ENCODE results near the gene PAM. TPM values are rescaled to one million over a fixed set of nuclear protein-coding genes. Genes with fewer than 3 reads are reported as not detected.

Gene PAM
- total and polyA plus RNA-seq, 4 donors: 8.2 to 27.5 (median 13.7) TPM

- Histone ChIP-seq H3K9me3 (ENCODE audit: control insufficient read depth in 4 of 4, low read length in 3 of 4) (no peaks in the 10 kb centered on the region), H3K9ac (ENCODE audit: low read depth in 1 of 2, low read length in 2 of 2) (no peak overlapping the region), H3K27ac (ENCODE audit: low read depth in 1 of 2, low read length in 2 of 2) (no peak overlapping the region), H3K4me1 (ENCODE audit: control insufficient read depth in 4 of 4, insufficient read depth in 4 of 4, low read length in 3 of 4) (no peaks in the 10 kb centered on the region), H3K36me3 (ENCODE audit: control insufficient read depth in 4 of 4, insufficient read depth in 3 of 4, low read depth in 1 of 4, low read length in 3 of 4) (no peaks in the 10 kb centered on the region), H3K27me3 (ENCODE audit: control insufficient read depth in 4 of 4, insufficient read depth in 4 of 4, low read length in 3 of 4) (no peaks in the 10 kb centered on the region), H3K4me3 (ENCODE audit: low read depth in 1 of 3, low read length in 3 of 3) (no peak overlapping the region)
- no peak for TF ChIP-seq TAF1 (conservative IDR thresholded peaks at IDR 0.05)
- no peak for TF ChIP-seq REST (IDR thresholded peaks at IDR 0.05)
- no peak for TF ChIP-seq EGR1 (IDR thresholded peaks at IDR 0.05; ENCODE audit: low read depth in 2 of 2)
- TF ChIP-seq, protein P1, sequence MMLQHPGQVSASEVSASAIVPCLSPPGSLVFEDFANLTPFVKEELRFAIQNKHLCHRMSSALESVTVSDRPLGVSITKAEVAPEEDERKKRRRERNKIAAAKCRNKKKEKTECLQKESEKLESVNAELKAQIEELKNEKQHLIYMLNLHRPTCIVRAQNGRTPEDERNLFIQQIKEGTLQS (IDR thresholded peaks at IDR 0.05): no peak
- 91% methylated on average over 6 of the region's 6 CpGs for WGBS
- no peak for DNase-seq (ENCODE audit: low spot score)
Measured at GRCh38 chr5:102922111-102922720, 167.1 kb downstream of the PAM start.

DNA sequence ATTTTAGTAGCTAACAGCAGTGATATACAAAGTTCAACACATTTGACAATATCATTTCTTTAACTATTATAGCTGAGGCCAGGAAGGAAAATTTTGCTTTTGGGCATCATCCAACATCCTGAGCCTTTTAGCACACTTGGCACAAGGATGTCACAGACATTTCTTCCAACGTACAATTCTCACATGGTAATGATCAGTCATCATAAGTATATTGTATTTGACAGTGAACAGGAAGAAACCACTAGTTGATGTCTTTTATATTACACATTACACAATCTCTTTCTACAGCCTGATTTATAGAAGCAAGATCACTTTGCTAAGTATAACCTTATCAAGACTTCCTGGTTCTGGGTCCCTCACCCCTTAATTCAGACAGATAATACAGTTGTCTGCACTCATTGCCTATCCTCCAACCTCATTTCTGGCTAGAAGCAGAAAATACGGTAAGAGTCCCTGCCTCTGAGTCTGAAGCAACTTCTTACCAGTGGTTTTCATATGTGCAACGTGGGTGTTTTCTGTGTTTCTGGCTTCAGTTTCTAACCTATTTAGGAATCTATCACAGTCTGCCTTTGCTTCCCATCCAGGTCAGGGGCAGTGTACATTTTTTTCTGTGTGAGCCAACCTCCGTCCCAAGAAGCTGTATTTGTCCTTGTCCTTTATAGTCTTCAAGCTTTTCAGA, 167.8 kb downstream of the PAM start:
- WGBS: 73% methylated on average over 4 of the region's 4 CpGs
- Histone ChIP-seq H3K27me3 (ENCODE audit: control insufficient read depth in 4 of 4, insufficient read depth in 4 of 4, low read length in 3 of 4) (no peaks in the 10 kb centered on the region), H3K4me1 (ENCODE audit: control insufficient read depth in 4 of 4, insufficient read depth in 4 of 4, low read length in 3 of 4) (no peaks in the 10 kb centered on the region), H3K4me3 (ENCODE audit: low read depth in 1 of 3, low read length in 3 of 3) (no peak overlapping the region), H3K9me3 (ENCODE audit: control insufficient read depth in 4 of 4, low read length in 3 of 4) (no peaks in the 10 kb centered on the region), H3K27ac (ENCODE audit: low read depth in 1 of 2, low read length in 2 of 2) (no peak overlapping the region), H3K36me3 (ENCODE audit: control insufficient read depth in 4 of 4, insufficient read depth in 3 of 4, low read depth in 1 of 4, low read length in 3 of 4) (no peaks in the 10 kb centered on the region), H3K9ac (ENCODE audit: low read depth in 1 of 2, low read length in 2 of 2) (no peak overlapping the region)
- TF ChIP-seq, protein P2, sequence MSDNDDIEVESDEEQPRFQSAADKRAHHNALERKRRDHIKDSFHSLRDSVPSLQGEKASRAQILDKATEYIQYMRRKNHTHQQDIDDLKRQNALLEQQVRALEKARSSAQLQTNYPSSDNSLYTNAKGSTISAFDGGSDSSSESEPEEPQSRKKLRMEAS (IDR thresholded peaks at IDR 0.05): no peak
- no peak for TF ChIP-seq RXRA (IDR thresholded peaks at IDR 0.05)
- TF ChIP-seq, protein P3, sequence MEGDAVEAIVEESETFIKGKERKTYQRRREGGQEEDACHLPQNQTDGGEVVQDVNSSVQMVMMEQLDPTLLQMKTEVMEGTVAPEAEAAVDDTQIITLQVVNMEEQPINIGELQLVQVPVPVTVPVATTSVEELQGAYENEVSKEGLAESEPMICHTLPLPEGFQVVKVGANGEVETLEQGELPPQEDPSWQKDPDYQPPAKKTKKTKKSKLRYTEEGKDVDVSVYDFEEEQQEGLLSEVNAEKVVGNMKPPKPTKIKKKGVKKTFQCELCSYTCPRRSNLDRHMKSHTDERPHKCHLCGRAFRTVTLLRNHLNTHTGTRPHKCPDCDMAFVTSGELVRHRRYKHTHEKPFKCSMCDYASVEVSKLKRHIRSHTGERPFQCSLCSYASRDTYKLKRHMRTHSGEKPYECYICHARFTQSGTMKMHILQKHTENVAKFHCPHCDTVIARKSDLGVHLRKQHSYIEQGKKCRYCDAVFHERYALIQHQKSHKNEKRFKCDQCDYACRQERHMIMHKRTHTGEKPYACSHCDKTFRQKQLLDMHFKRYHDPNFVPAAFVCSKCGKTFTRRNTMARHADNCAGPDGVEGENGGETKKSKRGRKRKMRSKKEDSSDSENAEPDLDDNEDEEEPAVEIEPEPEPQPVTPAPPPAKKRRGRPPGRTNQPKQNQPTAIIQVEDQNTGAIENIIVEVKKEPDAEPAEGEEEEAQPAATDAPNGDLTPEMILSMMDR (IDR thresholded peaks at IDR 0.05; ENCODE audit: low read depth, low read length, missing input control): no peak
- TF ChIP-seq HNF4G (IDR thresholded peaks at IDR 0.05): no peak
- no peak for TF ChIP-seq TAF1 (conservative IDR thresholded peaks at IDR 0.05)
- no peak for TF ChIP-seq RAD21 (IDR thresholded peaks at IDR 0.05)
- no peak for TF ChIP-seq JUND (IDR thresholded peaks at IDR 0.05)
- TF ChIP-seq GABPA (IDR thresholded peaks at IDR 0.05 in 1 of 2, conservative IDR thresholded peaks at IDR 0.05 in 1 of 2): no peak
- TF ChIP-seq REST (IDR thresholded peaks at IDR 0.05): no peak
- no peak for TF ChIP-seq SP1 (IDR thresholded peaks at IDR 0.05)
- TF ChIP-seq HNF4A (conservative IDR thresholded peaks at IDR 0.05): no peak
- TF ChIP-seq, protein P4, sequence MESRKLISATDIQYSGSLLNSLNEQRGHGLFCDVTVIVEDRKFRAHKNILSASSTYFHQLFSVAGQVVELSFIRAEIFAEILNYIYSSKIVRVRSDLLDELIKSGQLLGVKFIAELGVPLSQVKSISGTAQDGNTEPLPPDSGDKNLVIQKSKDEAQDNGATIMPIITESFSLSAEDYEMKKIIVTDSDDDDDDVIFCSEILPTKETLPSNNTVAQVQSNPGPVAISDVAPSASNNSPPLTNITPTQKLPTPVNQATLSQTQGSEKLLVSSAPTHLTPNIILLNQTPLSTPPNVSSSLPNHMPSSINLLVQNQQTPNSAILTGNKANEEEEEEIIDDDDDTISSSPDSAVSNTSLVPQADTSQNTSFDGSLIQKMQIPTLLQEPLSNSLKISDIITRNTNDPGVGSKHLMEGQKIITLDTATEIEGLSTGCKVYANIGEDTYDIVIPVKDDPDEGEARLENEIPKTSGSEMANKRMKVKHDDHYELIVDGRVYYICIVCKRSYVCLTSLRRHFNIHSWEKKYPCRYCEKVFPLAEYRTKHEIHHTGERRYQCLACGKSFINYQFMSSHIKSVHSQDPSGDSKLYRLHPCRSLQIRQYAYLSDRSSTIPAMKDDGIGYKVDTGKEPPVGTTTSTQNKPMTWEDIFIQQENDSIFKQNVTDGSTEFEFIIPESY (IDR thresholded peaks at IDR 0.05): no peak
- TF ChIP-seq FOXA1 (IDR thresholded peaks at IDR 0.05): no peak
- TF ChIP-seq EGR1 (IDR thresholded peaks at IDR 0.05; ENCODE audit: low read depth in 2 of 2): no peak
- DNase-seq (ENCODE audit: low spot score): no peak
